Measurements from ENCODE around the gene ZNF827. TPM values are rescaled to one million over a fixed set of nuclear protein-coding genes. Genes with fewer than 3 reads are reported as not detected.
A peak's percentile ranks its signal among the peaks of the same experiment; 100 is the strongest.

ZNF827 gene
- total RNA-seq, 4 donors from 2014 or later = 7.2 to 16.1 (median 10.9) TPM

DNA sequence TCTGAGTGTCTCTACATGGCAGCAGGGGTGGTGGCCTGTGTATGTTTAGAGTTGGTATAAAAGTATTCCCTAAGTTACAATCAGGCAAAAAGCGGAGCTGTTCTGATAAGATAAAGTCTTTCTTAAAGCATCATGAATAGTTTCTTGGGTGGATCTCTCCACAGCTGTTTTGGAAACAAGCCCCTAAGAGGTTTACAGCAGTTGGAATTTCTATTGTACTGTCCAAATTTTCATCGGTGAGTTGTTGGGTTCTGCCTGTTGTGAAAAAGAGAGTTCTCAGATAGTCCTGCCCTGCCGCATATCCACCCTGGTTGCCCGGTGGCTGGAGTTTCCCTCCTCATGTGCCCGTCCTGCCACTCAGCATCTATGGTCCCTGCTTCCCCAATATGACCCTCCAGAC is 208.6 kb downstream of the ZNF827 start:
- no peaks in the 10 kb centered on the region for H3K27me3 ChIP-seq
- no peaks in the 10 kb centered on the region for H3K9me3 ChIP-seq
- no peak for DNase-seq
- peak overlapping the region in 2 of 4 donors; percentile 16 to 95 for H3K27ac ChIP-seq
- TF ChIP-seq POLR2A (IDR thresholded peaks at IDR 0.05) = no peak
- TF ChIP-seq, protein P1, sequence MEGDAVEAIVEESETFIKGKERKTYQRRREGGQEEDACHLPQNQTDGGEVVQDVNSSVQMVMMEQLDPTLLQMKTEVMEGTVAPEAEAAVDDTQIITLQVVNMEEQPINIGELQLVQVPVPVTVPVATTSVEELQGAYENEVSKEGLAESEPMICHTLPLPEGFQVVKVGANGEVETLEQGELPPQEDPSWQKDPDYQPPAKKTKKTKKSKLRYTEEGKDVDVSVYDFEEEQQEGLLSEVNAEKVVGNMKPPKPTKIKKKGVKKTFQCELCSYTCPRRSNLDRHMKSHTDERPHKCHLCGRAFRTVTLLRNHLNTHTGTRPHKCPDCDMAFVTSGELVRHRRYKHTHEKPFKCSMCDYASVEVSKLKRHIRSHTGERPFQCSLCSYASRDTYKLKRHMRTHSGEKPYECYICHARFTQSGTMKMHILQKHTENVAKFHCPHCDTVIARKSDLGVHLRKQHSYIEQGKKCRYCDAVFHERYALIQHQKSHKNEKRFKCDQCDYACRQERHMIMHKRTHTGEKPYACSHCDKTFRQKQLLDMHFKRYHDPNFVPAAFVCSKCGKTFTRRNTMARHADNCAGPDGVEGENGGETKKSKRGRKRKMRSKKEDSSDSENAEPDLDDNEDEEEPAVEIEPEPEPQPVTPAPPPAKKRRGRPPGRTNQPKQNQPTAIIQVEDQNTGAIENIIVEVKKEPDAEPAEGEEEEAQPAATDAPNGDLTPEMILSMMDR (IDR thresholded peaks at IDR 0.05 in 4 of 5, conservative IDR thresholded peaks at IDR 0.05 in 1 of 5) = no peak
- in situ Hi-C loops (cut with MboI; ENCODE audit: low sequenced_read_pairs in 4 of 4) (loop anchor here in 2 of 4 donors (10.0 to 25.0 kb wide), 3 partner anchors 65 to 207 kb away; partner anchors contain the start of gene ZNF827 (in 2 of the 2)), intact Hi-C loops (cut with DNase I; ENCODE audit: low total_unique reads) (loop anchor here (5.0 to 10.0 kb wide), 3 partner anchors 207 to 445 kb away; partner anchors contain the start of genes LSM6, SMAD1 and ZNF827)
- no peak overlapping the region for H3K4me3 ChIP-seq
- H3K4me1 ChIP-seq = peaks cover 32 to 36% of the 10 kb centered on the region in 2 donors
- no peaks in the 10 kb centered on the region for H3K36me3 ChIP-seq
- no peak for ATAC-seq

DNA sequence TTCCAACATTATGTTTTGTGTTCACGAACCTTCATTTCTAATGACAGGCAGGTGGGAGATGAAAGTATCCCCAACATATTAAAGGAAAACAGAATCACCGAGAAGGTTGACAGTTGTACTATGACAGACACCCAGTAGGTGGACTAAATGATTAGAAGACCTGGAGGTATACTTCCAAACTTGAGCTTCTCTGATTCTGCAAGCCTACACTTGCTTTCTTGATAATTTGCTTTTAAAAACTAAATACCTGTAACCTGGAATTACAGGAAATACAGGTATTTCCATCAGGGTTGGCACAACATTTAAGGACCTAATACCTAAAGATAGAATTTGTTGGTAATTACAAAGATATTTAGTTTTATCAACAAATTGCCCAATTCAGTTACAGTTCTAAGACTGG is 215.3 kb downstream of the ZNF827 start:
- no peaks in the 10 kb centered on the region for H3K36me3 ChIP-seq
- no peaks in the 10 kb centered on the region for H3K9me3 ChIP-seq
- no peaks in the 10 kb centered on the region for H3K27me3 ChIP-seq
- ATAC-seq = no peak
- H3K27ac ChIP-seq = no peak overlapping the region
- in situ Hi-C loops (cut with MboI; ENCODE audit: low sequenced_read_pairs in 4 of 4) (no loop called here), intact Hi-C loops (cut with DNase I; ENCODE audit: low total_unique reads) (no loop called here)
- H3K4me1 ChIP-seq = peaks cover 8 to 26% of the 10 kb centered on the region in 2 donors
- H3K4me3 ChIP-seq = no peak overlapping the region
- DNase-seq = no peak
- TF ChIP-seq, protein P1 (IDR thresholded peaks at IDR 0.05 in 4 of 5, conservative IDR thresholded peaks at IDR 0.05 in 1 of 5) = no peak
- TF ChIP-seq POLR2A (IDR thresholded peaks at IDR 0.05) = no peak

DNA sequence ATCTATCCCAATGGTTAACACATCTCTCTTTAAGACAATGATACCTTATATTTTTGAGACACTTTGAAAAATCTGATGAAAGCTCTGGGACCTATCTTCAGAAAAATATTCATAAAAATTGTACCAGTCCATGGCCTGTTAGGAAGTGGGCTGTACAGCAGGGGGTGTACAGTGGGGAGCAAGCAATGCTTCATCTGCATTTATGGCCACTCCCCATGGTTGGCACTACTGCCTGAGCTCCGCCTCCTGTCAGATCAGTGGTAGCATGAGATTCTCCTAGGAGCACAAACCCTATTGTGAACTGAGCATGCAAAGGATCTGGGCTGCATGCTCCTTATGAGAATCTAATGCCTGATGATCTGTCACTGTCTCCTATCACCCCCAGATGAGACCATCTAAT is 216.1 kb downstream of the ZNF827 start:
- Histone ChIP-seq H3K36me3 (no peaks in the 10 kb centered on the region), H3K4me3 (no peak overlapping the region), H3K9me3 (no peaks in the 10 kb centered on the region), H3K27me3 (no peaks in the 10 kb centered on the region), H3K27ac (peak overlapping the region in 2 of 4 donors; percentile 70 to 91), H3K4me1 (peaks cover 8 to 32% of the 10 kb centered on the region in 2 donors)
- no peak for TF ChIP-seq POLR2A (IDR thresholded peaks at IDR 0.05)
- TF ChIP-seq, protein P1 (IDR thresholded peaks at IDR 0.05 in 4 of 5, conservative IDR thresholded peaks at IDR 0.05 in 1 of 5) = no peak
- intact Hi-C loops (cut with DNase I; ENCODE audit: low total_unique reads) (no loop called here), in situ Hi-C loops (cut with MboI; ENCODE audit: low sequenced_read_pairs in 4 of 4) (no loop called here)
- ATAC-seq (no peak), DNase-seq (no peak)

DNA sequence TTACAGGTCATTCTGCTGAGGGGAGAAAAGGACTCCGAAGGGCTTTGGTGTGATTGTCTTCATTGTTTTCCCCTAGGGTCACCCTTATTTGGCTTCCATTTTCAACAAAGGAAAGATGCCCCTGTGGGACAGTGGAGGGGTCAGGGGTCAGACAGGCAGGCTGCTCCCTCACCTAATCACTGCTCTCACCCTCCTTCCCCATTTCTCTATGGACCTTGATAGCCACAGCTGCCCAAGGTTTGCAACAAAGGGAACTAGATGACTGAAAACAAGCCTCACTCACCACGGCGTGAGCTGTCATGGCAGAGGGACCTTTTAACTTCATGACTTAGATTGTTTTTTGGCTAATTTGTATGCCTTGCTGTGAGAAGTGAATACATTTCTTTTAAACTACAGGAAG is 218.0 kb downstream of the ZNF827 start:
- intact Hi-C loops (cut with DNase I; ENCODE audit: low total_unique reads) = no loop called here
- H3K27me3 ChIP-seq = no peaks in the 10 kb centered on the region
- in situ Hi-C loops (cut with MboI; ENCODE audit: low sequenced_read_pairs in 4 of 4) = no loop called here
- peaks cover 8 to 46% of the 10 kb centered on the region in 2 donors for H3K4me1 ChIP-seq
- ATAC-seq = no peak
- TF ChIP-seq, protein P1 (IDR thresholded peaks at IDR 0.05 in 4 of 5, conservative IDR thresholded peaks at IDR 0.05 in 1 of 5) = no peak
- TF ChIP-seq POLR2A (IDR thresholded peaks at IDR 0.05) = no peak
- no peak for DNase-seq
- H3K4me3 ChIP-seq = no peak overlapping the region
- no peaks in the 10 kb centered on the region for H3K36me3 ChIP-seq
- peak overlapping the region; percentile 70 to 91 (median 78) for H3K27ac ChIP-seq
- H3K9me3 ChIP-seq = no peaks in the 10 kb centered on the region

Data from gastrocnemius medialis (tissue), 4 donors.